ENCODE data around the gene PIP.
"Not testable (repeated sequence)": the region's sequence is repeated elsewhere in the genome, so short reads cannot be mapped to it uniquely, and the experiment has no call there.

PIP gene, protein sequence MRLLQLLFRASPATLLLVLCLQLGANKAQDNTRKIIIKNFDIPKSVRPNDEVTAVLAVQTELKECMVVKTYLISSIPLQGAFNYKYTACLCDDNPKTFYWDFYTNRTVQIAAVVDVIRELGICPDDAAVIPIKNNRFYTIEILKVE

DNA sequence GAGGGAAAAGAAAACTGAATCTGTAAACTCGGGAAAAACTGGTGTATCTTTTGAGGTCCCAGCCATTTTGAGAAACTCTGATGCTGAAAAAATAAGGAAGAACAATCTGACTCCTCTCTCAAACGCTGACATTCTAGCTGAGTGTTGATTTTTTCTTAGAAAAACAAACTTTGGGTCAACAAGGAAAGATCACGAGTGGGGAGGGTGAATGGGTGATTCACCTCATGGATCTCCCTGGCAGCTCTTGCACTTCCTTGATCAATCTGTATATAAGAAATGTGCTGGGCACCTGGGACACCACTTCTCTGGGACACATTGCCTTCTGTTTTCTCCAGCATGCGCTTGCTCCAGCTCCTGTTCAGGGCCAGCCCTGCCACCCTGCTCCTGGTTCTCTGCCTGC lies at the start of gene PIP:
PIP (plus strand) TSS at position 297 of the 400 bp plus-strand sequence; CDS start at position 337, 40 bp downstream.
- DNase-seq, result no peak

DNA sequence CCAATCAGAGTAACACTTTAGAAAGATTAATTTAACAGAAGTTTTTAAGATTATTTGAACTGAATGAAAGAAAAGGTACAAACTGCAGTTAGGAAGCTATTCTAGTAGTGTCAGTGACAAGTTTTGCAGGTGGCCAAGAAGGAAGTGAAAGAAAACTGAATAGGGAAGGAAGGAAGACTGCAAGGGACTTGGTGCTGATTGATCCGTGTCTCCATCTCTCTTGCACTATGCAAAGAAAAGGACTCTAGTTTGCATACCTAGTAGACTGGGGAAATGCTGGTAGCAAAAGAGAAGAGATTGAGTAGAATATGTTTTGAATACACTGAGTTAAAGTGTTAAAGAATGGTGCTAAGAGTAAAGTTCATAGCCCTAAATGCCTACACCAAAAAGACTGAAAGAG lies 46.8 kb upstream of the PIP start:
- no peak for DNase-seq

DNA sequence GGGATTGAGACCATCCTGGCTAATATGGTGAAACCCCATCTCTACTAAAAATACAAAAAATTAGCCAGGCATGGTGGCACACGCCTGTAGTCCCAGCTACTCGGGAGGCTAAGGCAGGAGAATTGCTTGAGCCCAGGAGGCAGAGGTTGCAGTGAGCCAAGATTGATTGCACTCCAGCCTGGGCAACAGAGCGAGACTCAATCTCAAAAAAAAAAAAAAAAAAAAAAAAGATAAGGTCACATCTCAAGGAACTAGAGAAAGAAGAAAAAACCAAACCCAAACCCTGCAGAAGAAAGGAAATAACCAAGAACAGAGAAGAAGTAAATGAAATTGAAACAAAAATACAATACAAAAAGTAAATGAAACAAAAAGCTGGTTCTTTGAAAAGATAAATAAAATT lies 46.3 kb upstream of the PIP start:
- not testable (repeated sequence) for DNase-seq

DNA sequence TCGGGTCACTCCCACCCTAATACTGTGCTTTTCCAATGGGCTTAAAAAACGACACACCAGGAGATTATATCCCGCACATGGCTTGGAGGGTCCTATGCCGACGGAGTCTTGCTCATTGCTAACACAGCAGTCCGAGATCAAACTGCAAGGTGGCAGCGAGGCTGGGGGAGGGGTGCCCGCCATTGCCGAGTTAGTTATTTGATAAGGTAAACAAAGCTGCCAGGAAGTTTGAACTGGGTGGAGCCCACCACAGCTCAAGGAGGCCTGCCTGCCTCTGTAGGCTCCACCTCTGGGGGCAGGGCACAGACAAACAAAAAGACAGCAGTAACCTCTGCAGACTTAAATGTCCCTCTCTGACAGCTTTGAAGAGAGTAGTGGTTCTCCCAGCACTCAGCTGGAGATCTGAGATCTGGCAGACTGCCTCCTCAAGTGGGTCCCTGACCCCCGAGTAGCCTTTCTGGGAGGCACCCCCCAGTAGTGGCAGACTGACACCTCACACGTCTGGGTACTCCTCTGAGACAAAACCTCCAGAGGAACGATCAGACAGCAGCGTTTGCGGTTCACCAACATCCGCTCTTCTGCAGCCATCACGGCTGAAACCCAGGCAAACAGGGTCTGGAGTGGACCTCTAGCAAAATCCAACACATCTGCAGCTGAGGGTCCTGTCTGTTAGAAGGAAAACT lies 43.2 kb upstream of the PIP start:
- DNase-seq, result not testable (repeated sequence)

DNA sequence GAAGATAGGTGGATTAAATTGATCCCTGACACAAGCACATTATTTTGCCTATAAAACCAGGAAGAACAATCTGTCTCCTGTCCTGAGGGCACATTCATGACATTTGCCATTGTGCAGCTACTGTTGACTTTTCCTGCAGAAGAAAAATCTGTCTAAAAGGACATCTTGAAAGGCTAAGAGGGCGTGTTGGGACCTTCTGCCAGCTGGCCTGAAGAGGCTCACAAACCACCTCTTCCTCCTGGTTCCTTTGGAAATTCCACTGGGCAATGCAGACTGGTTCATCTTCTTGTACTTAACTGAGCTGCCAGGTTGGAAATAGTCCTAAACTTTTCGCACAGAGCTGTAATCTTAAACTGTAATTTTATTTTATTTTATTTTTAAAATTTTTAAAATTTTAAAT lies 35.7 kb upstream of the PIP start:
- no peak for DNase-seq

DNA sequence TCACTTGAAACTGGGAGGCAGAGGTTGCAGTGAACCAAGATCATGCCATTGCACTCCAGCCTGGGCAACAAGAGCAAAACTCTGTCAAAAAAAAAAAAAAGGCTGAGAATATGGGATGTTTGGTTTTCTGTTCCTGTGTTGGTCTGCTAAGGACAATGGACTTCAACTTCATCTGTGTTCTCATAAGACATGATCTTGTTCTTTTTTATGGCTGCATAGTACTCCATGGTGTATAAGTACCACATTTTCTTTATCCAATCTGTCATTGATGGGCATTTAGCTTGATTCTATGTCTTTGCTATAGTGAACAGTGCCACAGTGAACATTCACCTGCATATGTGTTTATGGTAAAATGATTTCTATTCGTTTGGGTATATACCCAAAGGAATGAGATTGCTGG lies 32.3 kb upstream of the PIP start:
- not testable (repeated sequence) for DNase-seq

DNA sequence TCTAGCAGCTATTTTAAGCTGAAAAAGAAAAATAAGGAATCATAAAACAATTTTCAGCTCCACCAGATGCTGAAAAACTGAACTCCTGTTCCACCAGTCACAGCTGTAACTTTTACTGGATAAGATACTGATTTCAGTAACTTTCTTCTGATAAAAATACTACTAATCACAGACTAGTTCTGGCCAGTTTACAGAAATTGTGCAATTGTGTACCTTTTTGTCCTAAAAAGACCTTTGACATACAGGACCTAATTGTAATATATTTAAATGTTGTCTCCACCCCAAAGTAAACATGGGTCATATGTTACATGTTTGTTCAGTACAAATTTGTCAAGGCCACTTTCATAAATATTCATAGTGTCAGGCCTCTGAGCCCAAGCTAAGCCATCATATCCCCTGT lies 27.1 kb upstream of the PIP start:
- no peak for DNase-seq

DNA sequence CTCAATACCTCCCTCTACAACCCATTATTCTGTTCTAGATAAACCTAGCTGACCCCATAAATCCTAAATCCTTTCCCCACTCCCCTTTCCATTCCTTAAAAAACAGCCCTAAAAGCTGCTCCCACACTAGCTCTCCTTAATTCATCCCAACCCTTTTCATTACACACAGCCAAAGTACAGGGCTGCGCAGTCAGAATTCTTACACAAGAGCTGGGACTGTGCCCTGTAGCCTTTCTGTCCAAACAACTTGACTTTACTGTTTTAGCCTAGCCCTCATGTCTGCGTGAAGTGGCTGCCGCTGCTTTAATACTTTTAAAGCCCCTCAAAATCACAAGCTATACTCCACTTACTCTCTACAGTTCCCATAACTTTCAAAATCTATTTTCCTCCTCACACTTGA lies 23.9 kb upstream of the PIP start:
- DNase-seq, result not testable (repeated sequence)

DNA sequence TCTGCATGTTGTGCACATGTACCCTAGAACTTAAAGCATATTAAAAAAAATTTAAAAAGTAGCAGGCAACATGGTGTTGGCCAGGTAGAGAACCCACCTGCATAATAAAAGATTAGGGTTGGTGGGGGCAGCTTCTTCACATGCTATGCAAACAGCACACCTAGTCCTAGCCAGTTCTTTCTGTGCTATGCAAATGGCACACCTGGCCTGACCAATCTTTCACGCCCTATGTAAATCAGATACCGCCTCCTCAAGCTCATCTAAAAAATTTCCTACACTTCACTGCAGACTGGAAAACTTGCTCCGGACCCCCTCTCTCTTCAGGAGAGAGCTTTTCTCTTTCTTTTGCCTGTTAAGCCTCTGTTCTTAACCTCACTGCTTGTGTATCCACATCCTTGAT lies 14.5 kb upstream of the PIP start:
- DNase-seq, result no peak

DNA sequence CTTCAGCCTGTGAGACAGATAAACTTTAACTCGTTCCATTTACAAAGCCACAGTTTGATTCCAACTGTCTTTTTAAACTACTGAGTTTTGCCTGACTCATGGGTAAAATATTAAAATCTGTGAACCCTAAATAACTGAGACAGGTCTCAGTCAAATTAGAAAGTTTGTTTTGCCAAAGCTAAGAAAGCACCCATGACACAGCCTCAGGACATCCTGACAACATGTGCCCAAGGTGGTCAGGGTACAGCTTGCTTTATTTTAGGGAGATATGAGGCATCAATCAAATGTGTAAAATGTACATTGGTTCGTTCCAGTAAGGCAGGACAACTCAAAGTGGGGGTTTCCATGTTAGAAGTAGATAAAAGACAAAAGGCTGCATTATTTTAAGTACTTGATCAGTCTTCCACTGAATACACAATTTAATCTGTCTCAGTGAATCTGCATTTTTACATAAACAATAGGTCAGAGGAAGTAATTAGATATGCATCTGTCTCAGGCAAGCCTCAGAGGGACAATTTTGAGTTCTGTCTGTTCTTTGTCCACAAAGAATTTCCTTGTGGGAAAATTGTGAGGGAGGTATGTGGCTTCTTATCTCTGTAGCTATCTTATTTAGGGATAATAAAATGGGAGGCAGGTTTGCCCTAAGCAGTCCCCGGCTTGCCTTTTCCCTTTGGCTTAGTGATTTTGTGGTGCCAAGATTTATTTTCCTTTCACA lies 11.0 kb upstream of the PIP start:
- no peak for DNase-seq

DNA sequence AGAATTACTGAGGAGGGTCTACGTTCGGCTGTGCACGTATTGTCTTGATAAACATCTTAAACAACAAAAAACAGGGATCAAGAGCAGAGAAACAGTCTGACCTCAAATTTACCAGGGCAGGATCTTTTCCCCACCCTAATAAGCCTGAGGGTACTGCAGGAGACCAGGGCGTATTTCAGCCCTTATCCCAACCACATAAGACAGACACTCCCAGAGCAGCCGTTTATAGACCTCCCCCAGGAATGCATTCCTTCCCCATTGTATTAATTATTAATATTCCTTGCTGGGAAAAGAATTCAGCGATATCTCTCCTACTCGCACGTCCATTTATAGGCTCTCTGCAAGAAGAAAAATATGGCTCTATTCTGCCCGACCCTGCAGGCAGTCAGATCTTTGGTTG lies 8.6 kb upstream of the PIP start:
- DNase-seq, result not testable (repeated sequence)

DNA sequence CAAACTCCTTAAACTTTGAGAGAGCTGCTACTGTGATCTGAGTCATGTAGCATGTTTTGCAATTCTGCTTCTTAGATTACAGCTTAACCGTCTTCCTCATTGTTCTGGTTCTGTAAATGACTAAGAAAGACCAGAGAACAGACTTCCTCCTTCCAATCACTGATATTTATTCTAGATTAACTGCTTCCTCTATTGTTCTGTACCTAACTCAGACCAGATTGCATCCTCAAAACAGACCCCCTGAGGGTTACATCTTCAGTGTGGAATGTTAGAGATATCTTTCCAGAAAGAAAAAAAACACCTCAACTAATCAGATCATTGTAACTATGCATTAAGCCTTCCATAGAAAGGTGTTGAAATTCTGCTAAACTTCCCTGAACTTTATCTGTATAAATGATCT lies 5.7 kb upstream of the PIP start:
- DNase-seq, result no peak

DNA sequence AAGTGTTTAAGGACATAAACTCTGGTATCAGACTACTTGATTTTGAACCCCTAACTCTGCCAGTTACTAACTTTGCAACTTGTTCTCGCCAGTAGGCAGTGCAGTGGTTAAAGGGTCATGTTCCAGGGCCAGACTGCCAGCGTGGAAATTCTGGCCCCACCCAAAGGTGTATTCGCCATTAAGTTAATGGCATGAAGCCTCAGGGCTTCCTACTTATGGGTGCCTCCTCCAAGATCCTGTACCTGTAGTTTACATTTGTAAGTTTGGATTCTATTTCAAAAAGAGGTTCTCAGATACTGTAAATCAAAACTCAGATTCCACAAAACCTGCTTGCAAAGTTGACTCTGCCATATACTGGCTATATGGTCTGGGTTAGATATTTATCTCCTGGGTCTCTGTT lies 2.8 kb upstream of the PIP start:
- DNase-seq, result no peak

DNA sequence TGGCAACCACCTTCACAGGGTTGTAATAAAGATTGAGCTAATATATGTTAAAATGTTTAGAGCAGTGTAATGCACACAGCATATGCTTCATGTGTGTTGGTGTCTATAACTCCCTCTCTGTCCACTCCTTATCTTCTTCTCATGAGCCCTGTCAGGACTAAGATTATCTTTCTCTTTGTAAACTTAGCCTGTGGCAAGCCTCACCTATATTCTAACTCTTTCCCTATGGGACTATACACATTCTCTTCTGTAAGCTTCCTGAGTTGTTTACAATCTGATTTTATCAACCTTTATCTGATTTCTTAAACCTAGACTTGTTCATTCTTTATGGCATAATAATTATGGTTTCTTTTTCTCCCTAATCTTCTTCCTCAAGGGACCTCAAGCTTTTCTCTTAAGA lies 2.4 kb upstream of the PIP start:
- no peak for DNase-seq

DNA sequence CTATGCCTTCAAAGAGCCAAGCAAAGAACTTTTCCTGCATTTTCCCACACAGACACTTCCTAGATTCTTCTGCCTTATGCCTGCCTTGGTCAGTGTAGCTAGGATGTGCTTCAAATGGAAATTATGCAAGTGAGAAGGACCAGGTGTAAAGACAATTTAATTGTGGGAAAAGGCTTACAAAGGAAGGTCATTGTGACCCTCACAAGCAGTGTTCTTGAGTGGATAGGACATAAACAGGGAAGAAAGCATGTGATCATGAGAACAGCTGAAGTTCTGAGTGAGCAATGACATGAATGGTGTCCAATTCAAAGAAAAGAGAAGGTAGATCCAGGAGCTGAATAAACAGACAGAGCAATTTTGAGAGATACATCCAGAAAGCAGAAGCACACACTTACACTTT lies 1.3 kb upstream of the PIP start:
- no peak for DNase-seq

DNA sequence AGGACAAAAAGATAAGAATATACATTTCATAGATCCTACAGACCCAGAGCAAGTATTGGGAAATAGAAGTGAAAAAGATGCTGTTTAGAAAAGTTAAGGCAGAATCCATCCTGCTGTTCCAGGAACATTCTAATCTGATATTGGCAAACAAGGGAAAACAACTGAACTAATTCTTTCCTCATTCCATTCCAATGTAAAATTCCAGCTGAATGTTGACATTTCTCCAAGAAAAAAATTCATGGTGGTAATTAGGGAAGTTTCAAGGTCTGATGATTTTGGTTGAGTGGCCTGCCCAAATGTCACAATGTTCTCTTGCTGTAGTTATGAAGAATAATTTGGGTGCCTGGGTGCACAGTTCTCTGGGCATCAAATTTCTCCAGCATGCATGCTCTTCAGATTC lies 15.2 kb downstream of the PIP start:
- DNase-seq, result no peak

DNA sequence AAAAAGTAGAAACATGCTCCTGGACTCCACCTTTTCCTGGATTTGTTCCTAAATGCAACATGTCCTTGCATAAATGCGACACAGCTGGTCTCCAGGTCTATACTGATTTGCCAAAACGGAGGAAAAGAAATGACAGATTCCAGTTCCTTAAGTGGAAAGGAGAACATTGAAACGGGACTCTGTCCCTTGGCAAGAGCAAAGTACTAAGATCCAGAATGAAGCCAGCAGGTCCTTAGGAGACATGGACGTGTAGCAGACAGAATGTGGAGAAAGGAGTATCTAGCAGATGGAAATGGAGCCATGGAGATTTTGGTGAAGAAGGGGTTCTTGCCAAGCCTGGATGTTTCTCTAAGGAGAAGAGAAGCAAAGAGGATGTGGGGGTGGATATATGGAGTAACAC lies 16.2 kb downstream of the PIP start:
- no peak for DNase-seq

DNA sequence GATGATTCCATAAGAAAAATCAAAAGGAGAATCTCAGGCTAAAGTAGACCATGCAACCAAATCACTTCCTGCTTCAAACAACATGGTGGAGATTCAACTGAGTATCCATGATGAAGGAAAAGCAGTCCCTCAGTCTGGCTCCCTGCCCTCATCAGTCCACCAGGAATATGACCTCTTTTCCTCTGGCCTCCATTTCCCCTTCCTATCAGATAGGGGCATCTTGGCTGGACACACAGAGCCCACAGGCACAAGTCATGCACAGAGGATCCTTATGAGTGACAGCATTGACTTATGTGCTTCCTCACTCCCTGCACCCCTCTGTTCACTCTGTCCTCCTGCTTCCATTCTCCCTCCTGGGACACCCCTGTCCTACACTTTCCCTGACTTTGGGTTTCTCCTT lies 16.8 kb downstream of the PIP start:
- DNase-seq, result no peak

DNA sequence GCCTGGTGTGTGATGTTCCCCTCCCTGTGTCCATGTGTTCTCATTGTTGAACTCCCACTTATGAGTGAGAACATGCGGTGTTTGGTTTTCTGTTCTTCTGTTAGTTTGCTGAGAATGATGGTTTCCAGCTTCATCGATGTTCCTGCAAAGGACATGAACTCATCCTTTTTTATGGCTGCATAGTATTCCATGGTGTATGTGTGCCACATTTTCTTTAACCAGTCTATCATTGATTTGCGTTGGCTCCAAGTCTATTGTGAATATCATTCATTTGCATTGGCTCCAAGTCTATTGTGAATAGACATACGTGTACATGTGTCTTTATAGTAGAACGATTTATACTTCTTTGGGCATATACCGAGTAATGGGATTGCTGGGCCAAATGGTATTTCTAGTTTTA lies 18.8 kb downstream of the PIP start:
- DNase-seq, result not testable (repeated sequence)

DNA sequence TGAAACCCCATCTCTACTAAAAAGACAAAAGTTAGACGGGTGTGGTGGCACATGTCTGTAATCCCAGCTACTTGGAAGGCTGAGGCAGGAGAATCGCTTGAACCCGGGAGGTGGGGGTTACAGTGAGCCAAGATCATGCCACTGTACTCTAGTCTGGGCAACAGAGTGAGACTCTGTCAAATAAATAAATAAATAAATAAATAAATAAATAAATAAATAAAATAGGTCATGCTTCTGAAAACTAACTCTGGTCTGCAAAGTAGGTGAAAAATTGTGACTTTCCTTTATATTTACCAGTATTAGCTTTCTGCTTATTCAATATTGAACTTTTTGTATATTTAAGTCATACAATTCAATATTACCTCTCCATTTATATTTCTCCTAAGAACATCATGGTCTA lies 26.7 kb downstream of the PIP start:
- DNase-seq, result not testable (repeated sequence)

DNA sequence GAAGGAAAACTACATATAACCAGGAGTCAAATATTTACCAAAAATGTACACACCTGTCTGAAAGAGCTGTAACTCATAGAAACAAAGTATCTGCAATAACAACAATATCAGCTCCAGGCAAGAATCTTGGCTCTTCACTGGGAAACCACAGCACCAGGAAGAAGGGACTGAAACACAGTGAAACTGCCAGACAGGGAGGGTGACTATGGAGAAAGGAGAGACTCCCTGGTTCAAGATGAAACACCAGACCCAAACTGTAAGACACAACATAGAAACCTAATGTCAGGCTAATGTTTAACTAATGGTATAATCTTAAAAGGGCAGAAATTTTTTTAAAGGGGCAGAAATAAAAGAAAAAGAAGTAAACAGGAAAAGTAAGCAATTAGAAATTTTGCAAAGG lies 39.8 kb downstream of the PIP start:
- no peak for DNase-seq

DNA sequence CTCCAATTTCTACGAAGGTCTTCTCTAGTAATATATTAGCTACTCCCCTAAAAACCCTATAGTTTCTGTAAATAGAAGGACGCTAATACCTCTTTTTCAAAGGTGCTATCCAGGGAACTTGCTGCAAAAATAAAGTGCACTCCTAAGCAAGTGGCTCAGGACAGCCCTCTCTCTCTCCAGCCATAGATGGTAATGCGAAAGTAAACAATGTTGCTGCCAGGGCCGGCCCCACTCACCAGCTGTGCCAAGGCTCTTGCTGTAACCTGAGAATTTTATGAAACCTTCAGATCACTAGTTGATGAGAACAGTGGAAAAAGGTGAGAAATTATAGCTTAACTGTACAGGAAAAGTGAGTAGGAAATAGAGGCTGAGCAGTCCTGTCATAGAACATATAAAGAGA lies 40.5 kb downstream of the PIP start:
- no peak for DNase-seq

DNA sequence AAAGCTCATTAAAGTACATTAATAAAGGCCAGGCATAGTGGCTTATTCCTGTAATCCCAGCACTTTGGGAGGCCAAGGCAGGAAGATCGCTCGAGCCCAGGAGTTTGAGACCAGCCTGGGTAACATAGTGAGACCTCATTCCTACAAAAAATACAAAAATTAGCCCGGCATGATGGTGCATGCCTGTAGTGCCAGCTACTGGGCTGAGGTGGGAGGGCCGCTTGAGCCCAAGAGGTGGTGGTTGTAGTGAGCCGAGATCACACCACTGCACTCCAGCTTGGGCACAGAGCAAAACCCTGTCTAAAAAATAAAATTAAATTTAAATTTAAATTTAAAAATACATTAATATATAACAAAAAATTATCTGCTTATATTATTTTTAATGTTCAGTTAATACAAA lies 44.3 kb downstream of the PIP start:
- DNase-seq, result no peak

DNA sequence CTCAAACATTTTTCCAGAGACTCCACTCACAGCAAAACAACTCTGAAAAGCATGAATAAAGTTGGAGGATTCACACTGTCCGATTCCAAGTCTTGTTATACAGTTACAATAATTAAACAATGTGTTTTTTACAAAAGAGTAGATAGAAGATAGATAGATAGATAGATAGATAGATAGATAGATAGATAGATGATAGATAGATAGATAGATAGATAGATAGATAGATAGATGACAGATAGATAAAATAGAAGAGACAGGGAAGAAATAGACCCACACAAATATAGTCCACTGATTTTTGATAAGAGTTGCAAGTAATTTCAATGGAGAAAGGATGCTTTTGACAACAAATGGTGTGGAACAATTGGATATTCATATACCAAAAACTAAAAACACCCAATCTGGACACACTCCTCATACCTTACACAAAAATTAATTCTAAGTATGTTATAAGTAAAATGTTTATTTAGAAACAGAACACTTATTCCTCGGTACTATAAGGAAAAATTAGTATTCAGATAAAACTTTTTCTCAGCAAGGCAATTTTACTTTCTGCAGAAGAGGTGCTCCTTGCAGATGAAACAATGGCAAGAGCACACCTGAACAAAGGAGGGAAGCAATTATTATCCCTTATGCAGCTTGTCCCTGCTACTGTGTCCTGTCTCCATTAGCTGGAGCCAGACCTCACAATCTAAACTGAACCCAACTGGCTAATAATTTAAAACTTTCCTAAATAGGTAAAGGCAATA lies 45.7 kb downstream of the PIP start:
- DNase-seq, result no peak

Measured in stimulated activated CD4-positive, alpha-beta T cell treated with anti-CD3 and anti-CD28 coated beads, Interleukin-2, amount 100 ng/mL, for 48 hours (primary cell).